HL-60 (cell line): ENCODE results near the gene TENT5A.

Experiments used
- CTCF ChIP-seq: IDR thresholded peaks from one replicate; pipeline ENCODE4 v1.5.1; 2011; ENCODE audit warnings: low read length, control low read depth, inconsistent platforms; ENCODE audit not compliant: insufficient read depth
- GABPA ChIP-seq: IDR thresholded peaks from 2 replicates; pipeline ENCODE4 v1.6.1; 2012; ENCODE audit warnings: low read depth
- REST ChIP-seq: IDR thresholded peaks from 2 replicates; pipeline ENCODE4 v1.6.1; 2012; ENCODE audit warnings: low read depth; ENCODE audit not compliant: insufficient replicate concordance

GRCh38 chr6:81785377-81785776, 32.9 kb upstream of the TENT5A start:
- TF ChIP-seq CTCF (no peak), GABPA (no peak), REST (no peak)
